ENCODE data around the gene GFI1B.

GRCh38 chr9:132955123-132955522 is 23.4 kb upstream of the GFI1B start:
- TF ChIP-seq CTCF (IDR thresholded peaks at IDR 0.05 in 8 of 11, conservative IDR thresholded peaks at IDR 0.05 in 3 of 11) (no peak), POLR2AphosphoS5 (IDR thresholded peaks at IDR 0.05) (no peak), POLR2A (IDR thresholded peaks at IDR 0.05) (no peak)
